Epithelial cell of esophagus (primary cell): Measurements from ENCODE around the gene AKR1A1.

Experiments
- DNase-seq: peaks from one replicate; pipeline ENCODE4 v3.0.0; 2010; ENCODE audit warnings: low read depth
- H3K4me3 ChIP-seq: 2 replicates; pipeline ENCODE4 v1.5.1; 2011; ENCODE audit warnings: mild to moderate bottlenecking, low read length, control low read depth
- TF ChIP-seq, protein P1 (sequence below): IDR thresholded peaks from 2 replicates; pipeline ENCODE4 v1.5.1; 2011; ENCODE audit warnings: low read depth, mild to moderate bottlenecking, low read length, control low read depth, inconsistent platforms; ENCODE audit not compliant: insufficient read depth; ENCODE audit errors: missing control alignments

AKR1A1 gene

DNA sequence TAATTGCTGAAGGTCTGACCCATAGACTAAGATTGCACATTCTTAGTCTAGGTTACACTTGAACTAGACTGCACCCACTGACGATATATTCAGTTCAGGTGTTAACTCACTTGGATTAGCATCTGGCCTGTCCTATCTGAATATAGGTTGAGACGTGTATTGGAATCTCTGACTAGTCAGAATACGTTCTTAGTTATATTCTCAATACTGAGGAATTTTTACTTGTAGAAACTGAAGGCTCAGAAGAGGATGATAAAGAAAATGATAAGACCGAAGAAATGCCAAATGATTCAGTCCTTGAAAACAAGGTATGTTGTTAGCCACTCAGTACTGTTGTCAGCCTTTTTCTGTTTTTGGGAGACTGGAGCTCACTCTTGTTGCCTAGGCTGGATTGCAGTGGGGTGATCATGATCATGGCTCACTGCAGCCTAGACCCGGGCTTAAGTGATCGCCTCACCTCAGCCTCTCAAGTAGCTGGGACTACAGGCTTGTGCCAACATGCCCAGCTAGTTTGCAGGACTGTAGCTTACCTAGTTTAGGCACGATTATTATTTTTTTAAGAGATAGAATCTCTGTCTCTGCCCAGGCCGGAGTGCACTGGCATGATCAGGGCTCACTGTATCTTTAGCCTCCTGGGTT, 62.4 kb downstream of the AKR1A1 start:
- H3K4me3 ChIP-seq, result no peak overlapping the region
- peak; percentile 90 for DNase-seq
- TF ChIP-seq, protein P1, sequence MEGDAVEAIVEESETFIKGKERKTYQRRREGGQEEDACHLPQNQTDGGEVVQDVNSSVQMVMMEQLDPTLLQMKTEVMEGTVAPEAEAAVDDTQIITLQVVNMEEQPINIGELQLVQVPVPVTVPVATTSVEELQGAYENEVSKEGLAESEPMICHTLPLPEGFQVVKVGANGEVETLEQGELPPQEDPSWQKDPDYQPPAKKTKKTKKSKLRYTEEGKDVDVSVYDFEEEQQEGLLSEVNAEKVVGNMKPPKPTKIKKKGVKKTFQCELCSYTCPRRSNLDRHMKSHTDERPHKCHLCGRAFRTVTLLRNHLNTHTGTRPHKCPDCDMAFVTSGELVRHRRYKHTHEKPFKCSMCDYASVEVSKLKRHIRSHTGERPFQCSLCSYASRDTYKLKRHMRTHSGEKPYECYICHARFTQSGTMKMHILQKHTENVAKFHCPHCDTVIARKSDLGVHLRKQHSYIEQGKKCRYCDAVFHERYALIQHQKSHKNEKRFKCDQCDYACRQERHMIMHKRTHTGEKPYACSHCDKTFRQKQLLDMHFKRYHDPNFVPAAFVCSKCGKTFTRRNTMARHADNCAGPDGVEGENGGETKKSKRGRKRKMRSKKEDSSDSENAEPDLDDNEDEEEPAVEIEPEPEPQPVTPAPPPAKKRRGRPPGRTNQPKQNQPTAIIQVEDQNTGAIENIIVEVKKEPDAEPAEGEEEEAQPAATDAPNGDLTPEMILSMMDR, result no peak

DNA sequence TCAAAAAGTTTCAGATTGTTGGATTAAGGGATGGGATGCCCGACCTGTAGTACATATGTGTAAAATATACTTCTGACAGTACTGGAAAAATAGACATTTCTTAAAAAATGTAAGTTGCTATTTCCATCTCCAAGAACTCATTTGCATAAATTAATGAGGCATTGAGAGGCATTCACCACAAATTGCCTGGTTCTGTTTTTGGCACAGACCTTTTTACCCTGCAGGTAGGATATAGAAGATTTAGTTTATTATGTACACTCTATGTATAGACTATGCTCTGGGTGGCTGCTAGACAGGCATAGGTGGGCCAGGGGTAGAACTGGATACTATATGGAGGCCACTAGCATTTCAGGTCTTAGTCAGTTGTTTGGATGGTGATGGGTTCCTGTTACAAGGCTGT, 65.3 kb downstream of the AKR1A1 start:
- DNase-seq, result no peak
- no peak overlapping the region for H3K4me3 ChIP-seq
- TF ChIP-seq, protein P1, result no peak

DNA sequence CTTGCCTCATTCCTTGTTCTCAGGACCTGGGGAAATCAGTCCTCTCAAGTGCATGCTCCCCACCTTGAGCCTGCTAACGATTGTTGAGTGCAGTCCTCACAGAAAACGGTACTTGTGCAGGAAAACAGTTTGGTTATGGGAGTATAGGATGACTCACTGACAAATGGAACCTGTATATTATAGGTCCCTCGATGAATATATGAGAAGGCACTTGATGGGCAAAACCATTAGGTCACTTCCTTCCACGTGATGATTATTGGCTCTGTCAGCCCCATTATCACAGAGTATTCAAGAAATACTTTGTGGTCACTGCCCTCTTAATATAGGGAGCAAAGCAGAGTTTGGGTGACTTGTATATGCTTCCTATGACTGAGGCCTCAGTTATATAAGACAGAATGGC, 67.0 kb downstream of the AKR1A1 start:
- peak; percentile 27 for DNase-seq
- TF ChIP-seq, protein P1, result no peak
- H3K4me3 ChIP-seq, result no peak overlapping the region

DNA sequence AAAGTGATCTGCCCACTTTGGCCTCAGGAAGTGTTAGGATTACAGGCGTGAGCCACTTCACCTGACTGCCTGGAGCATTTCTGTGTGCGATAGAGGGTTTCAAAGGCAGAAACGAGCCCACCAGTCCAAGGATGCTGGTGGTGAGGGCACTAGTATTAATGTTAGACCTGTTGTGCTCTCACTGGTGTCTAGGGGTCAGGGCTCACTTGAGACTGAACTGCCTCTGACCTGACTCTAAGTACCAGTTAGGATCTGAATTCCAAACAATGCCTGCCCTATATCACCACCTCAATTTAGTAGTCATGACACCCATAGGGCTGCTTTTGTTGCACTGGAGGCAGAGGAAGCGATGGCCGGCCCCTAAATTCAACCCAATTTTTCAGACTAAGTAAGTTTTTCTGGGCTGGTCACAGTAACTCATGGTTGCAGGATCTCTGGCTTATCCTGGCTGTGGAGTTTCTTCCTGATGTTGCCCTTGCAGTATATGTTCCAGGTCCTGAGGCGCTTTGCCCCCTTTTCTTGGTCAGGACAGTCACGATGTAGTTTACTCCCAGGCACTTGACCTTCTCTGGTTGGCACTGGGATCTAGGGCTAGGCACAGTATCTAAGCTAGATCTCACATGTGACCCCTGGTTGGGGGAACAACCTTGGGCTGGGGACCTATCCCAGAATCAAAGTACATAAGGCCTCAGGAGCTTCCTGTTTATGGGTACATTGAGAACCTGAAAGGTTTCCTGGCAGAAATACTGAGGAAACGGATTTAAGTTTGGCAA, 68.7 kb downstream of the AKR1A1 start:
- H3K4me3 ChIP-seq, result no peak overlapping the region
- TF ChIP-seq, protein P1, result no peak
- DNase-seq, result no peak
